Stimulated activated naive CD8-positive, alpha-beta T cell treated with anti-CD3 and anti-CD28 coated beads, Interleukin-15, Interleukin-2, amounts not matched to agents 100 ng/mL and 50 ng/mL, for 24 hours (primary cell): Measurements from ENCODE around the gene TANGO6.
A peak's percentile ranks its signal among the peaks of the same experiment; 100 is the strongest.
"Not testable (repeated sequence)": the region's sequence is repeated elsewhere in the genome, so short reads cannot be mapped to it uniquely, and the experiment has no call there.

Source experiments
- H3K27ac Mint-ChIP-seq: one replicate; pipeline ENCODE4 v1.8.0; 2021; ENCODE audit warnings: mild to moderate bottlenecking, mixed read lengths
- H3K27me3 Mint-ChIP-seq: one replicate; pipeline ENCODE4 v1.8.0; 2021; ENCODE audit warnings: mixed read lengths
- H3K36me3 Mint-ChIP-seq: one replicate; pipeline ENCODE4 v1.8.0; 2021; ENCODE audit warnings: low read depth, mixed read lengths
- H3K4me1 Mint-ChIP-seq: one replicate; pipeline ENCODE4 v1.8.0; 2021; ENCODE audit warnings: low read depth, mixed read lengths
- H3K4me3 Mint-ChIP-seq: one replicate; pipeline ENCODE4 v1.8.0; 2021; ENCODE audit warnings: mild to moderate bottlenecking, mixed read lengths
- H3K9me3 Mint-ChIP-seq: one replicate; pipeline ENCODE4 v1.8.0; 2021; ENCODE audit warnings: mixed read lengths

Gene TANGO6

DNA sequence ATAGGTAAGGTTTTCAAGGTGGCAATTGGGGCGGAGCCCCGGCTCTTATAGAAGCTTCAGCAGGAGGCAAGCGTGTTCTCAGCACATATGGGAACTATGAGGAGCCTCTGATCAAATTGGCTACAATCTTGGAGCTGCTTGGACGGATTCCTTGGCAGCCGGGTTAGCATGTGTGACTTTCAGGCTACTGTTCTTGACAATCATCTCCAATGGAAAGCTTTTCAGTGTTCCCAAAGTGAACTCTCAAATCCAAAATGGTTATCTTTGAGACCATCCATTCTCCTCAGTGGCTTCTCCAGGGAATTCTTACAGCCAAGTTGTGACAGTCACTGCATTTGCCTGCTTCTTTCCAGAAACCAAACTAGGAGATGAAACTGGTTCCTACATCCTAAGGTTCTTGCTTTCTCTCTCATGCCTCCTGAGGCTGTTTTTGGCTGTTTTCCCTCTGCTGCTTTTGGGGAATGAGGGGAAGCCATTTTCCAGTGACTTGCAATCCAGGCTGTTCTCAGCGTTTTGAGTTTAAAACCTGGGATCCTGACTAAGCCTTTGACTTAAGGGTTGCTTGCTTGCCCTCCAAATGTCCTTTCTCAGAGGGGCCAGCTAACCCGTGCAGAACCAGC, 273.0 kb downstream of the TANGO6 start:
- Mint-ChIP-seq H3K36me3 (peaks cover 39% of the 10 kb centered on the region), H3K4me3 (no peak overlapping the region), H3K27me3 (no peaks in the 10 kb centered on the region), H3K4me1 (no peaks in the 10 kb centered on the region), H3K27ac (no peak overlapping the region), H3K9me3 (no peaks in the 10 kb centered on the region)

DNA sequence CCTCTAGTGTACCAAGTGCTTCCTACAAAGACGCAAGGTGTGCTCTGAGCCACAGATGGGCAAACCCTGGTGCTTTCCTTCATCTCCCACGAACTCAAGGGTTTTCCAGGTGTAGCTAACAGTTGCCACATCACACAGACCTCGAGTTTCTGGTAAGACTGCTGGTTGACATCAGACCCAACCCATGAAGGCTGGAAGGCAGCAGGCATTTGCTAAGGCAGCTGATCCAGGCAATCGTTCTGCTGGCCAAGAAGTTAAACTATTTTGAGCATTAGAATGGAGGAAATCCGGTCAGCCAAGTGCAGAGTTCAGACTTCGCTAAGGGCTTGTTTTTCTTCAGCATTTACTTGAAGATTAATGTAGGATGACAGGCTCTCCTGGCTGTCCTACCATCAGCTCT, 273.6 kb downstream of the TANGO6 start:
- peaks cover 40% of the 10 kb centered on the region for H3K36me3 Mint-ChIP-seq
- H3K27ac Mint-ChIP-seq = no peak overlapping the region
- no peaks in the 10 kb centered on the region for H3K4me1 Mint-ChIP-seq
- no peak overlapping the region for H3K4me3 Mint-ChIP-seq
- no peaks in the 10 kb centered on the region for H3K27me3 Mint-ChIP-seq
- no peaks in the 10 kb centered on the region for H3K9me3 Mint-ChIP-seq

- Mint-ChIP-seq H3K36me3 (peaks cover 36% of the 10 kb centered on the region), H3K9me3 (no peaks in the 10 kb centered on the region), H3K27me3 (no peaks in the 10 kb centered on the region), H3K4me1 (no peaks in the 10 kb centered on the region), H3K27ac (no peak overlapping the region), H3K4me3 (no peak overlapping the region)
These were observed 275.1 kb downstream of the TANGO6 start for GRCh38 chr16:69118468-69118867.

DNA sequence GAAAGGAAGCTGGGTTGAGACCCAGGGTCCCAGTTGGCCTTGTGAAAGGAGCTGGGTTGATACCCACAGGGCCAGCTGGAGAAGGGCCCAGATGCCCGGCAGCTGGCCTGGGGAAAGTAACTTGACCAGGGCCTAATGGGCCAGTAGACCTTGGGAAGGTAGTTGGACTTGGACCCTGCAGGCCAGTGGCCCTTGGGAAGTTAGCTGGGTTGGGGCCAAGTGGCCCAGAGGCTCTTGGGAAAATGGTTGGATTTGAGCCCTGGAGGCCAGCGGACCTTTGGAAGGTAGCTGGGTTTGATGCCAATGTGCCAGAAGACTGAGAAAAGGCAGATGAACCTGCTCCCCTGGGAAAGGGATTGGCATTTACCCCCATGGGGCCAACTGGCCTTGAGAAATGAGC, 275.7 kb downstream of the TANGO6 start:
- peaks cover 38% of the 10 kb centered on the region for H3K36me3 Mint-ChIP-seq
- no peak overlapping the region for H3K4me3 Mint-ChIP-seq
- no peaks in the 10 kb centered on the region for H3K9me3 Mint-ChIP-seq
- H3K27me3 Mint-ChIP-seq = no peaks in the 10 kb centered on the region
- peaks cover under 1% of the 10 kb centered on the region for H3K4me1 Mint-ChIP-seq
- no peak overlapping the region for H3K27ac Mint-ChIP-seq

DNA sequence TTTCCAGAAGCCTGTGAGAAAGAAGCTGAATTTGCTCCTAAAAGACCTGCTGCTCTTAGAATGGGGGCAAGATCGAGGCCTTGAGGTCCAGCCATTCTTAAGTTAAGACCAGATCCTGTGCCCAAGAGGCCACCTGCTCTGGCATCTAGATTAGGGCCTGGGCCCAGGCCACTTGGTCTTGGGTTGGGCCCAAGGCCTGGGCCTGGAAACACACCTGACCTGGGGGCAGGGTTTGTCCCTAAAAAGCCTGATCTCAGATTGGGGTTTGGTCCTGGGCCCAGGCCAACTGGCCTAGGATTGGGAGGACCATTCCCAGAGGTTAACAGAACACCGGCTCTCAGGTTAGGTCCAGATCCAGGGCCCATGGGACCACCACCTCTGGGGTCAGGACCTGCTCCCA, 276.2 kb downstream of the TANGO6 start:
- Mint-ChIP-seq H3K36me3 (peaks cover 40% of the 10 kb centered on the region), H3K27ac (no peak overlapping the region), H3K9me3 (no peaks in the 10 kb centered on the region), H3K4me3 (no peak overlapping the region), H3K27me3 (no peaks in the 10 kb centered on the region), H3K4me1 (peaks cover 3% of the 10 kb centered on the region)

DNA sequence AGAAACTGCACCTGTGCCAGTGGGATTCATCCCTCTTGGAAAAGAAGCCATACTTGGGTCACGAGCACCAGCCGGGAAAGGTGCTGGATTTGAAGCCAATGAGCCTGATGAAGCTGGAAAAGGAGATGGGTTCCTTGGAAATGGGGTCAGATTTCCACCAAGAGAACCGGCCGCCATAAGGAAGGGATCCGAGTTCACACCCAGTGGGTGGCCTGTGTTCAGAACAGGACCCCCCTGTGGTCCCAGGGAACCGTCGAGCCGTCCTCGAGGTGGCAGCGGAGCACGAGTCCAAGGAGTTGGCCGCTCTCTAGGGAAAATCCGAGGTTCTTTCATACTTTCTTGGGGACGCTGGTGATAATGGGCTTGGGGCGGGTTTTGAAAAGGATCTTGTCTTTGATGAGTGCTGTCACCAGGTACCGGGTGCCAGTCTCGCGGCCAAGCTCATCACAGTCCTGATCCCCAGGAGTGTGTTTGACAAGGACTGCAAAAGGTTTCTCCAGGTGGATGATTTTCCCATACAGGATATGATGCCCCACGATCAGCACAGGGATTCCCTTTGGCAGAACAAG, 276.8 kb downstream of the TANGO6 start:
- Mint-ChIP-seq H3K27ac (no peak overlapping the region), H3K4me1 (peaks cover 4% of the 10 kb centered on the region), H3K9me3 (no peaks in the 10 kb centered on the region), H3K36me3 (peaks cover 34% of the 10 kb centered on the region), H3K27me3 (no peaks in the 10 kb centered on the region), H3K4me3 (no peak overlapping the region)

GRCh38 chr16:69123910-69124309, 280.6 kb downstream of the TANGO6 start:
- Mint-ChIP-seq H3K27me3 (no peaks in the 10 kb centered on the region), H3K27ac (no peak overlapping the region), H3K4me3 (no peak overlapping the region), H3K4me1 (peaks cover 29% of the 10 kb centered on the region), H3K9me3 (no peaks in the 10 kb centered on the region), H3K36me3 (peaks cover 37% of the 10 kb centered on the region)

GRCh38 chr16:69124406-69124805, 281.1 kb downstream of the TANGO6 start:
- H3K36me3 Mint-ChIP-seq = peaks cover 40% of the 10 kb centered on the region
- peaks cover 30% of the 10 kb centered on the region for H3K4me1 Mint-ChIP-seq
- not testable (repeated sequence) for H3K27ac Mint-ChIP-seq, H3K27me3 Mint-ChIP-seq, H3K9me3 Mint-ChIP-seq, H3K4me3 Mint-ChIP-seq

- H3K4me3 Mint-ChIP-seq = not testable (repeated sequence)
- Mint-ChIP-seq H3K36me3 (peaks cover 44% of the 10 kb centered on the region), H3K4me1 (peaks cover 36% of the 10 kb centered on the region)
These were observed 281.6 kb downstream of the TANGO6 start for GRCh38 chr16:69124961-69125360.

GRCh38 chr16:69126221-69126620, 282.9 kb downstream of the TANGO6 start:
- Mint-ChIP-seq H3K36me3 (peaks cover 36% of the 10 kb centered on the region), H3K27me3 (no peaks in the 10 kb centered on the region), H3K4me1 (peaks cover 47% of the 10 kb centered on the region), H3K9me3 (no peaks in the 10 kb centered on the region), H3K27ac (peak overlapping the region; percentile 21), H3K4me3 (no peak overlapping the region)

More at GRCh38 chr16:69124961-69125360, 281.6 kb downstream of the TANGO6 start:
- not testable (repeated sequence) for H3K27me3 Mint-ChIP-seq, H3K27ac Mint-ChIP-seq, H3K9me3 Mint-ChIP-seq

DNA sequence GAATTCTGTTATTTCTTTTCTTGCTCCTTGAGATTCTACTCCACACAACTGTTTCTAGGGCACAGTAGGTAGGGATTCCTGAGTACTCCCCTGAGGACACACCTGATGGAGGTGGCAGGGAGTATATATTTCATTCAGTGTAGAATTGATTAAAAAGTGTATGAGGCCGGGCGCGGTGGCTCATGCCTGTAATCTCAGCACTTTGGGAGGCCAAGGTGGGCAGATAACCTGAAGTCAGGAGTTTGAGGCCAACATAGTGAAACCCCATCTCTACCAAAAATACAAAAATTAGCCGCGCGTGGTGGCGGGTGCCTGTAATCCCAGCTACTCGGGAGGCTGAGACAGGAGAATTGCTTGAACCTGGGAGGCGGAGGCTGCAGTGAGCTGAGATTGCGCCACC, 283.5 kb downstream of the TANGO6 start:
- Mint-ChIP-seq H3K36me3 (peaks cover 38% of the 10 kb centered on the region), H3K4me1 (peaks cover 51% of the 10 kb centered on the region)
- H3K4me3 Mint-ChIP-seq, H3K9me3 Mint-ChIP-seq, H3K27ac Mint-ChIP-seq, H3K27me3 Mint-ChIP-seq: not testable (repeated sequence)

- Mint-ChIP-seq H3K4me1 (peaks cover 53% of the 10 kb centered on the region), H3K9me3 (no peaks in the 10 kb centered on the region), H3K4me3 (no peak overlapping the region), H3K36me3 (peaks cover 38% of the 10 kb centered on the region), H3K27ac (peak overlapping the region; percentile 26), H3K27me3 (no peaks in the 10 kb centered on the region)
These were observed 284.7 kb downstream of the TANGO6 start for GRCh38 chr16:69127966-69128510.

- Mint-ChIP-seq H3K36me3 (peaks cover 49% of the 10 kb centered on the region), H3K27me3 (no peaks in the 10 kb centered on the region), H3K27ac (peak overlapping the region; percentile 40), H3K4me3 (peak overlapping the region; percentile 95), H3K9me3 (no peaks in the 10 kb centered on the region), H3K4me1 (peaks cover 66% of the 10 kb centered on the region)
These were observed 287.1 kb downstream of the TANGO6 start for GRCh38 chr16:69130461-69130860.

GRCh38 chr16:69131167-69131838, 288.0 kb downstream of the TANGO6 start:
- peaks cover 64% of the 10 kb centered on the region for H3K4me1 Mint-ChIP-seq
- peaks cover 49% of the 10 kb centered on the region for H3K36me3 Mint-ChIP-seq
- no peaks in the 10 kb centered on the region for H3K9me3 Mint-ChIP-seq
- H3K4me3 Mint-ChIP-seq = peak overlapping the region; percentile 95
- H3K27ac Mint-ChIP-seq = peak overlapping the region; percentile 94
- no peaks in the 10 kb centered on the region for H3K27me3 Mint-ChIP-seq

DNA sequence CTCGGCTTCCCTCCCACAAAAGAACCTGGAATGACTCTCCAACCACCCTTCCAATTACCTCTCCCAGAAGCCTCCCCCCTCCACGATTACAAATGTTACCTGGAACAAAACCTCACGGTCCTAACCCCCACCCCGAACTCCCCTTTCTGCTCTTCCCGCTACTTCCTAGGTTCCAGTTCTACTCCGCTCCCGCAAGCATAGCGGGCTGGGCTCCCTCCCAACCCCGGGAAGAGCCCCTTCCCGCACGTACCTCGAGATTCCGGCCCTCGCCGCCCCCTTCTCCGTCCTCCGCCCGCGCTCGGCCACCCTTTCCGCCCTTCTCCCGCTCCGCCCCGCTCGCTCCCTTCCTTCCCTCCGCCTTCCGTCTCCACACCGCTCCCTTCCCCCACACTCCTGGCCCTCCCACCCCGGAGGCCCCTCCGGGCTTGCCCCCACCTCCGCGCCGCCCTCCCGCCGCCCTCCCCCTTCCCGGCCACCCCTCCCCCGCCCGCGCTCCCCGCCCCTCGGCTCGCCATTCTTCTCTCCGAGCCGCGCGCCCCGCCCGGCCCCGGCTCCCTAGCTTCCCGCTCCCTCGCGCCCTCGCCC, 288.6 kb downstream of the TANGO6 start:
- Mint-ChIP-seq H3K36me3 (peaks cover 51% of the 10 kb centered on the region), H3K9me3 (no peaks in the 10 kb centered on the region)

More for the DNA sequence above, 288.6 kb downstream of the TANGO6 start:
- H3K4me1 Mint-ChIP-seq = peaks cover 70% of the 10 kb centered on the region
- peak overlapping the region; percentile 94 for H3K27ac Mint-ChIP-seq
- H3K27me3 Mint-ChIP-seq = no peaks in the 10 kb centered on the region
- peak overlapping the region; percentile 95 for H3K4me3 Mint-ChIP-seq
